ENCODE data around the gene SULF2. TPM values are rescaled to one million over a fixed set of nuclear protein-coding genes. Genes with fewer than 3 reads are reported as not detected.

Gene SULF2
- total RNA-seq, 1 donor from 2014 or later: 40.4 TPM

DNA sequence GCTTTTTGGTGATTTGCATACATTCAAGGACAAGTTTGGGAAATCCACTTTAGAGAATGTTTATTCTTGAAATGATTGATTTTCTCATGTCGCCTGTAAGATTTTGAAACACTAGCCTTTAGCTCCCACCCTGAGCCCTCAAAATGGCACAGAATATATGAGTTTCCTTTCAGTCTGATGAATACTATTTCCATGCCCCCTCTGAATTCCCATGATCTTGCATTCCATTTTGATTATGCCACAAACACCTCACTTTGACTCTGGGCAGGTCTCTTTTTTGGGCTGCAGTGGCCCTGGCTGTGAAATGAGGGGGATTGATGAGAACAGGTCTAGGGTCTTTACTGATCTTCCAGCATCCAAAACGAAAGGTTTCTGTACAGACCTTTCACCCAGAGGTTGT lies 50.4 kb downstream of the SULF2 start:
- TF ChIP-seq, protein P1, sequence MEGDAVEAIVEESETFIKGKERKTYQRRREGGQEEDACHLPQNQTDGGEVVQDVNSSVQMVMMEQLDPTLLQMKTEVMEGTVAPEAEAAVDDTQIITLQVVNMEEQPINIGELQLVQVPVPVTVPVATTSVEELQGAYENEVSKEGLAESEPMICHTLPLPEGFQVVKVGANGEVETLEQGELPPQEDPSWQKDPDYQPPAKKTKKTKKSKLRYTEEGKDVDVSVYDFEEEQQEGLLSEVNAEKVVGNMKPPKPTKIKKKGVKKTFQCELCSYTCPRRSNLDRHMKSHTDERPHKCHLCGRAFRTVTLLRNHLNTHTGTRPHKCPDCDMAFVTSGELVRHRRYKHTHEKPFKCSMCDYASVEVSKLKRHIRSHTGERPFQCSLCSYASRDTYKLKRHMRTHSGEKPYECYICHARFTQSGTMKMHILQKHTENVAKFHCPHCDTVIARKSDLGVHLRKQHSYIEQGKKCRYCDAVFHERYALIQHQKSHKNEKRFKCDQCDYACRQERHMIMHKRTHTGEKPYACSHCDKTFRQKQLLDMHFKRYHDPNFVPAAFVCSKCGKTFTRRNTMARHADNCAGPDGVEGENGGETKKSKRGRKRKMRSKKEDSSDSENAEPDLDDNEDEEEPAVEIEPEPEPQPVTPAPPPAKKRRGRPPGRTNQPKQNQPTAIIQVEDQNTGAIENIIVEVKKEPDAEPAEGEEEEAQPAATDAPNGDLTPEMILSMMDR (IDR thresholded peaks at IDR 0.05): no peak
- Mint-ChIP-seq H3K9me3 (ENCODE audit: unreplicated experiment) (peaks cover 9% of the 10 kb centered on the region), H3K27me3 (ENCODE audit: unreplicated experiment) (peaks cover 19% of the 10 kb centered on the region)

DNA sequence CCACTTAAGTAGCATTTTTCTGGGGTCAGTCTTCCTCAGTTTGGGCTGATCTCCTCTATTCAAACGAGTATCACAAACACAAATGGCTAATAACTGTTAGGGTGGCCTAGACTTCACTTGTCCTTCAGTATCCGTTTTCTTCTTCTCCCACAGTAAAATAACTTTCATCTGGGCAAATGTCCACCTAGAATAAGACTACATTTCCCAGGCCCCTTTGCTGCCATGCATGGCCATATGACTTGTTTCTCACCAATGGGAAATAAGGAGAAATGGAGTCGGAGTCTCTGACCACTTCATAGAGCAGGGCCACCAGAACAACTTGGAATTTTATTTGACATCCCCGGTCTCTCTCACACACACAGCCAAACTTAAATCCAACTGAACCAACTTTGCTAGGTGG lies 51.4 kb downstream of the SULF2 start:
- Mint-ChIP-seq H3K4me3 (ENCODE audit: unreplicated experiment) (no peak overlapping the region), H3K9me3 (ENCODE audit: unreplicated experiment) (peaks cover 9% of the 10 kb centered on the region), H3K4me1 (ENCODE audit: unreplicated experiment) (no peaks in the 10 kb centered on the region), H3K27me3 (ENCODE audit: unreplicated experiment) (peaks cover 27% of the 10 kb centered on the region), H3K27ac (ENCODE audit: unreplicated experiment) (no peak overlapping the region), H3K36me3 (ENCODE audit: unreplicated experiment) (no peaks in the 10 kb centered on the region)
- TF ChIP-seq, protein P1 (IDR thresholded peaks at IDR 0.05): no peak
- DNase-seq (ENCODE audit: extremely low spot score, unreplicated experiment): no peak

More for the DNA sequence above, 50.4 kb downstream of the SULF2 start:
- Mint-ChIP-seq H3K27ac (ENCODE audit: unreplicated experiment) (no peak overlapping the region), H3K36me3 (ENCODE audit: unreplicated experiment) (no peaks in the 10 kb centered on the region), H3K4me1 (ENCODE audit: unreplicated experiment) (no peaks in the 10 kb centered on the region), H3K4me3 (ENCODE audit: unreplicated experiment) (no peak overlapping the region)
- no peak for DNase-seq (ENCODE audit: extremely low spot score, unreplicated experiment)

DNA sequence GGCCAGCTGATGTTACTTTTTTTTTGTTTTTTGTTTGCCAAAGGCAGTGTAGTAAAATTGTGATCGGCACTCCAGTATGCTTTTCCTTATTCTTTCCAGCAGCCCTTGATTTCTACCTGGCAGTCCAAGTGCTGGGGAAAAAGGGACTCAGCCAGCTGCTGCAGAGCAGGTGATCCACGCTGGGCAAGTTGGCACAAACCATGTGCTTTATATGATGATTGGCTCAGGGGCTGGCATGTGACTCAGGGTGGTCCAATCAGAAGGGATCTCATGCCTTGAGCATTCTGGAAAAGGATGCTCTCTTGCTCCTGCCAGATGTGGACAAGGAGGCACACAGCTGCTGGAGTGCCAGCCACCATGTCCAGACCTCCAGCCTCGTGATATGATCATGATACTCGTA lies 54.5 kb downstream of the SULF2 start:
- H3K4me3 Mint-ChIP-seq (ENCODE audit: unreplicated experiment): no peak overlapping the region
- no peak for DNase-seq (ENCODE audit: extremely low spot score, unreplicated experiment)
- H3K27me3 Mint-ChIP-seq (ENCODE audit: unreplicated experiment): peaks cover 41% of the 10 kb centered on the region
- no peaks in the 10 kb centered on the region for H3K36me3 Mint-ChIP-seq (ENCODE audit: unreplicated experiment)
- H3K4me1 Mint-ChIP-seq (ENCODE audit: unreplicated experiment): peaks cover 8% of the 10 kb centered on the region
- H3K9me3 Mint-ChIP-seq (ENCODE audit: unreplicated experiment): peaks cover 9% of the 10 kb centered on the region
- no peak overlapping the region for H3K27ac Mint-ChIP-seq (ENCODE audit: unreplicated experiment)
- TF ChIP-seq, protein P1 (IDR thresholded peaks at IDR 0.05): no peak

DNA sequence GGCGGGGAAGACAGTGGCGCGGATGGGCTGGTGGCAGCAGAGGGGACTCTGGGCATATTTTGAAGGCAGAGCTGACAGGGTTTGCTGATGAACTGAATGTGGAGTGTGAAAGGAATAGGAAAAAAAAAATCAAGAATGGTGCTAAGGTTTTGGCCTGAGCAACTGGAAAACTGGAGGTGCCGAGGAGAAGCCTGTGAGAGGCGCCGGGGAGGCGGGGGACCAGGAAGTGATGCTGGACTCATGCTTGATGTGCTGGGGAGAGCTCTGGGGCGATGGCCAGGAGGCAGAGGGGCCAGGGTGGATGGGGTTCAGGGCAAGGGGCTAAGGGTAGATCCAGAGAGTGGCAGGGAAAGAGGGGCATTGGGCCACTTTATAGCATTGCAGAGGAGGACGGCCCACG lies 55.8 kb downstream of the SULF2 start:
- H3K27ac Mint-ChIP-seq (ENCODE audit: unreplicated experiment): no peak overlapping the region
- no peak for DNase-seq (ENCODE audit: extremely low spot score, unreplicated experiment)
- H3K9me3 Mint-ChIP-seq (ENCODE audit: unreplicated experiment): peaks cover under 1% of the 10 kb centered on the region
- no peak overlapping the region for H3K4me3 Mint-ChIP-seq (ENCODE audit: unreplicated experiment)
- peaks cover 34% of the 10 kb centered on the region for H3K27me3 Mint-ChIP-seq (ENCODE audit: unreplicated experiment)
- H3K36me3 Mint-ChIP-seq (ENCODE audit: unreplicated experiment): no peaks in the 10 kb centered on the region
- peaks cover 8% of the 10 kb centered on the region for H3K4me1 Mint-ChIP-seq (ENCODE audit: unreplicated experiment)
- TF ChIP-seq, protein P1 (IDR thresholded peaks at IDR 0.05): no peak

DNA sequence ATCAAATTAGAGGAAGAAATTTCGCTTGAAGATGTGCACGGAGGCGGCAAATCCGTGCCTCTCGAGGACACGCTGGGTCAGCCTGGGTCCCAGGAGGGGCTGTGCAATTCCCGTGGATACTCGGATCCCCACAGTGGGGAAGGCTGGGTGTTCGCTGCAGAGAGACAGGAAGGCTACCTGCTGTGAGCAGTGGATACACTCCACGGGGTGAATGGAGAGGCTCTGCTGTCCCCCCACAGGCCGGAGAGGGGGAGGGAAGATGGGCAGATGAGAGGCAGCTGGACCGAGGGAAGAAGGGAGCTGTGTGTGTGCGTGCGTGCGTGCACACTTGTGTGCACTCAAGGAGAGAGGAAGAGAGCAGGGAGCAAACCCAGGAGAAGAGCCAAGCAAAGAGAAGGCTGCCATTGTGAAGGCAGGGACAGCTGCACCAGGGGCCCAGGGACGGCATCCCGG lies 57.3 kb downstream of the SULF2 start:
- Mint-ChIP-seq H3K27ac (ENCODE audit: unreplicated experiment) (no peak overlapping the region), H3K4me3 (ENCODE audit: unreplicated experiment) (no peak overlapping the region), H3K27me3 (ENCODE audit: unreplicated experiment) (peaks cover 30% of the 10 kb centered on the region), H3K36me3 (ENCODE audit: unreplicated experiment) (no peaks in the 10 kb centered on the region), H3K4me1 (ENCODE audit: unreplicated experiment) (peaks cover 8% of the 10 kb centered on the region), H3K9me3 (ENCODE audit: unreplicated experiment) (no peaks in the 10 kb centered on the region)
- no peak for DNase-seq (ENCODE audit: extremely low spot score, unreplicated experiment)
- TF ChIP-seq, protein P1 (IDR thresholded peaks at IDR 0.05): no peak

All from osteocyte (in vitro differentiated cells).